DLD1 (cell line): ENCODE measurements around the gene MRPS15.

Source experiments
- in situ Hi-C: cut with HindIII; loops from 2 replicates; pipeline ENCODE4 v1.10.0; 2017; ENCODE audit warnings: low sequenced_read_pairs

MRPS15 gene

GRCh38 chr1:36463463-36463802 is 751 bp downstream of the MRPS15 start:
- in situ Hi-C loops: no loop called here

DNA sequence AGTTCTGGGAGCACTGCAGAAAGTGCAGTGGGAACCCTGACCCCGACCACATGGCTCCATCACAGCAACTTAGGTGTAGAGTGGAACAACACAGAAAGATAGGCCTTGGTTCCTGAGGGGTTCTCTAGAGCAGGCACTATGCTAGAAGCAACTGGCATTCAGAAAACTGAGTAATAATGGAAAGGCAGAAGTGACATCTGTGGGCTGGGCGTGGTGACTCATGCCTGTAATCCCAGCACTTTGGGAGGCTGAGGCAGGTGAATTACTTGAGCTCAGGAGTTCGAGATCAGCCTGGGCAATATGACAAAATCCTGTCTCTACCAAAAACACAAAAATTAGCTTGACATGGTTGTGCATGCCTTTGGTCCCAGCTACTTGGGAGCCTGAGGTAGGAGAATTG is 5.3 kb downstream of the MRPS15 start:
- in situ Hi-C loops: no loop called here

- in situ Hi-C loops: no loop called here
Observed at GRCh38 chr1:36457691-36458090, 6.5 kb downstream of the MRPS15 start.

DNA sequence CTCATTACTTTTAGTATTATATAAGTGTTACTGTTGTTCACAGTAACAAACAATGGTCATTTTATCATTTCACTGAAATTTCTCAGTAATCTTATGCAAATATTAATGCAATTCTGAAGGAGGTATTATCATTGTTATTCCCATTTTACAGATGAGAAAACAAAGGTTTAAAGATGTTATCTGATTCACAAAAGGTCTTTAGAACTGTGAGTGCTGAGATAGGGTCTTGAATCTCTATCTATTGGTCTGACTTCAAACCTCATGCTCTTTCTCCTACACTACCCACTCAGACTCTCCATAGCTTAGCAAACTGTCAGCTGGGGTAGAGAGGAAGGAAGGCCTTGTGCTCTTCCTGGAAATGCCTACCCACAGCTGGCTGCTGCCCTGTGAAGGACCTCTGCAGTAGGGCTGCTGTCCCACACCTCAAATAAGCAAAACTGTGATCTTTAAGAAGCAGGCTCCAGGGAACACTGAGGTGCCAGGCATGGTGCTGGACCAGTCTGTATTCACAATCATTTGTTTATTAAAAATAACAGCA is 7.7 kb downstream of the MRPS15 start:
- in situ Hi-C loops: no loop called here

- in situ Hi-C loops: no loop called here
Observed at GRCh38 chr1:36455386-36455785, 8.8 kb downstream of the MRPS15 start.

GRCh38 chr1:36453600-36454388 is 10.4 kb downstream of the MRPS15 start:
- in situ Hi-C loops: no loop called here

GRCh38 chr1:36453051-36453450 is 11.1 kb downstream of the MRPS15 start:
- in situ Hi-C loops: no loop called here

GRCh38 chr1:36450919-36451305 is 13.3 kb downstream of the MRPS15 start:
- in situ Hi-C loops: no loop called here

- in situ Hi-C loops: no loop called here
Observed at GRCh38 chr1:36450270-36450918, 13.8 kb downstream of the MRPS15 start, which contains the start of gene OSCP1. Gene OSCP1 (minus strand): TSS chr1:36450451. CDS start chr1:36450369, 82 bp downstream.

DNA sequence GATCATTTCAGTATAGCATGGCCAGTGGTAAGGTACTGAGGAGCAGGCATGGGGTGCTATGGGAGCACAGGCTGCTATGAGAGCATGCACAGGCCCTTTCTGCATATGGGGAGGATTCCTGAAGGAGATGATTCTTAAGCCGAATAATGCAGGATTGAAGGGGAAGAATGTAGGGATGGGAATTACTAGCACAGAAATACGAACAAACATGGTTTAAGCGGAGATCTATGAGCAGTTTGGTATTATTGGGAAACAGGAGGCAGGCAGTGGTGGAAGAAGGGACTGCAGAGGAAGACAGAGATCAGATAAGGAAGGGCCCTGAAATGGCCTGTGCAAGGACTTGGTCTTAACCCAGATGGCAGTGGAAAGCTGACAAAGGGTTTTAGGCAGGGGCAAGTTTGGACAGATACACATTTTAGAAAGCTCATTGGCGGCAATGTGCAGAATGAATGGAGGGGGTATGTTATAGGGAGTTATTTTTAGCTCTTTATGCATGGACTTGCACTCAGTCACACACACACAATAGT is 15.6 kb downstream of the MRPS15 start:
- in situ Hi-C loops: no loop called here

DNA sequence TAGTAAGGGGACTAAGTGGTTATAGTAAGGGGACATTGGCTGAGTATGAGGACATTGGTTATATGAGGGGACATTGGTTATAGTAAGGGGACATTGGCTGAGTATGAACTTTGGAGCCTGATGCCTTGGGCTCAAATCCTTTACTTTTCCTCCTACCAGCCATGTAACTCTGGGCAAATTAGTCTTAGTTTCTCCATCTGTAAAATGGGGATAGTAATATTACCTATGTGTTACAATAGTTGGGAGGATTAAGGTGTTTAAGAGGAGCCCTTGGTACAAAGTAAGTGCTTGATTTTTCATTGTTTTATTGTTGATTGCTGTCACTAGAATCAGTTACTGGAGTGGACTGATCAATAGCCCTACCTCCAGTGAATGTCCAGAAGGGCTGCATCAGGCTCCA is 16.7 kb downstream of the MRPS15 start:
- in situ Hi-C loops: no loop called here

DNA sequence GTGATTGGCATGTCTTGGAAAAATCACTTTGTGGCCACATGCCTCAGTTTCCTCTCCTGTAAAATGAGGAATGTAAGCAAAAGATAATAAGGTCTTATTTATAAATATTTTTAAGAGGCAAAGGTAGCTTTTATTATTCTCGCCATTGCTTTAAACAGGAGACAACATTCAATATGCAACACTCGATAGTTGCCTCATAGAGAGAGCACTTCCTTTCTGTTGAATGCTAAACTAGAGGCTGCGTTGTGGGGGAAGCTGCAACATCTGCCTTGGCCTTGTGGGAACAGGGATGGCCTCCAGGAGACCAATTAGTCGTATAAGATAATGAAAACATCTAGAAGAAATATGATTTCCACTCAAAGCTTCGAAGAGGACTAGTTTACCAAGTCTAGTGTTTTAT is 17.4 kb downstream of the MRPS15 start:
- in situ Hi-C loops: no loop called here

GRCh38 chr1:36446271-36446670 is 17.9 kb downstream of the MRPS15 start:
- in situ Hi-C loops: no loop called here

DNA sequence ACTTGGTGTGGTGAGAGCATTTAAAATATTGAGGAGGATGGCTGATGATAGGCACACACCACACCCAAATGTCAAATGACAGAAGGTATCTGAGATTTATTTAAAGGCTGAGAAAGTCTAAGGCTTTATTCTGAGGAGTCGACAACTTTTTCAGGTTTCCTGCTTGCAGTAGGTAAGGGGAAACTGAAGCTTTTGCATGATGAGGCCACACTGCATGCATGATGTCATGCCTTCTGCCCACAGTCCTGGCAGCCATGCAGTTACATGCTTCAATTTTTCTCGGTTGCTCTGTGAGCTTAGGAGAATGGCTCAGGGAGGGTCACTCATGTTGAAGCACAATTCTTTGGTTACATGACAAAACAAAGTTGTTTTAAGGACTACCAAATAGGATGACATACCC is 20.9 kb downstream of the MRPS15 start:
- in situ Hi-C loops: no loop called here

DNA sequence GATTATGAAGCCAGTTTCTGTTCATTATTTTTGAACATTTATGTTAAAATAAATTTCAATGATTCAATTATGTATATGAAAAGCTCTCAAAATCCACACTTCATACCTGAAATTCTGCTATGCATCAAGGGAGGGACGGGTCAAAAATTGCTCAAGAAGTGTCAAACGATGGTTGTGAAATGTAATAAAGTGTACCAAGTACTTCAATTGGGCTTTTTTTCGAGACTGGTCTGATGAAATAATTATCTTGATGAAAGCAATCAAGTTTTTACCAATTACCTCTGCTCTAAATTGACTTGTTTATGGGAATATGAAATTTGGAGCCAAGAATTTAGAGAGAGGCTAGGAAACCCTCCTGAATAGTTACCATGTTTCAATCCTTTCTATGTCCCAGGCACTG is 21.8 kb downstream of the MRPS15 start:
- in situ Hi-C loops: no loop called here

GRCh38 chr1:36440646-36441045 is 23.5 kb downstream of the MRPS15 start:
- in situ Hi-C loops: no loop called here

GRCh38 chr1:36440044-36440443 is 24.1 kb downstream of the MRPS15 start:
- in situ Hi-C loops: no loop called here

DNA sequence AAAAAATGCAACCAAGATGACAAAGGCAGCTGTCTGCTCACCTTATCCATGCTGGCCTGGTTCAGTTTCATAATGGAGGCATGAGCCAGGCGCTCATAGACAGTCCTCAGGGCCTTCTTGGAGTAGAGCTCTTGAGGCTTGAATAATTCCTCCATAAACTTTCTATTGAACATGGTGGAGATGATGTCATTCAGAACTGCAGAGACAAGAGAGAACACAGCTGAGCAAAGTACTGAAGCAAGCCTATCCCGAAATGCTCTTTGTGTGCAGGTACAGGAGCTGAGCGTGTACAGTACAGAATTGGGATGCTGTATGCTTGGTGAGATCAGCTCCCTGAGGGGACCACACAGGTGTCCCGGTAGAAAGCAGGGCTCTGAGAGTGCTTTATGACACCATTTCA is 25.5 kb downstream of the MRPS15 start:
- in situ Hi-C loops: no loop called here

- in situ Hi-C loops: no loop called here
Observed at GRCh38 chr1:36436821-36437220, 27.4 kb downstream of the MRPS15 start.

DNA sequence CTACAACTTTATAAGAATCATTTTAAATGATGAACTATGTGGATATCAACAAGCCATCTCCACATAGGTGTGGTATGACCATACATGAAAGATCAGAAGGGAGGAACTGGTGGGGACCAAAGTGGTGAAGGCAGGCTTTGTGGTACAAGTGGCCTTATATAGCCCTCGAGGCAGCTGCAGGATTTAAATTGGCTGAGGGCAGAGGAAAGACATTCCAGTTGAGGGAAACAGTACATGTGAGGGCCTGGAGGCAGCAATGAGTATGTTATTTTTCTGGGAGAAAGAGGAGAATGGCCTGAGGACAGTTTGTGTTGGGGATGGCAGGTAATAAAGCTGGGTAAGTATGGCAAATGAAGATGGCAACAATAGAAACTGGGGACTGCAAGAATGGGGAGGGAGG is 31.1 kb downstream of the MRPS15 start:
- in situ Hi-C loops: no loop called here

DNA sequence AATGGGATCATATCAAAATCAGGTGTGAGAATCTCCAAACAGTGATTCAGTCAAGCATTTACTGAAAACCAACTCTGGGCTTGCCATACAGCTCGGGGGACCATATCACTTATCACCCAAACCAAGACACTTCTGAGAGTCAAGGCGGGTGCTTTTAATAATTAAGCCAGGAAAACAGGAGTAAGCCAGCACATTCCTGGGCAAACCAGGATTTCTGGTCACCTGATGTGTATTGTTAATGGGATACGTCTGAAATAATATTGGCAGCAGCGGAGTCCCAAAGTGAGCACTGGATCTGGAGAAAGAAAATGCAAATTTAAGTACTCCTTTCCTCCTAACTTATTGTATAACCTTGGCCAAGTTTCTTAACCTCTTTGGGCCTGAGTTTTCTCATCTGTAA is 31.6 kb downstream of the MRPS15 start:
- in situ Hi-C loops: no loop called here

GRCh38 chr1:36425791-36426190 is 38.4 kb downstream of the MRPS15 start:
- in situ Hi-C loops: no loop called here
